H7 (cell line): ENCODE results near the gene CNFN. TPM values are rescaled to one million over a fixed set of nuclear protein-coding genes. Genes with fewer than 3 reads are reported as not detected.
A peak's percentile ranks its signal among the peaks of the same experiment; 100 is the strongest.

Experiments
- DNase-seq: peaks from one replicate; pipeline ENCODE4 v3.0.0; 2012
- H3K27me3 ChIP-seq: 2 replicates; pipeline ENCODE4 v1.6.0; 2011; ENCODE audit warnings: mild to moderate bottlenecking, low read length; ENCODE audit not compliant: control insufficient read depth, insufficient read depth
- H3K36me3 ChIP-seq: replicated peaks from 2 replicates; pipeline ENCODE4 v1.5.1; 2011; ENCODE audit warnings: low read length; ENCODE audit not compliant: control insufficient read depth, insufficient read depth
- H3K4me3 ChIP-seq: 2 replicates; pipeline ENCODE4 v1.5.1; 2011; ENCODE audit warnings: low read depth, mild to moderate bottlenecking, control low read depth, low read length, moderate library complexity; ENCODE audit not compliant: insufficient read depth
- total RNA-seq: library from RNA; depleted of rRNA; stranded (reverse); fragments of >200 nt; shearing (Covaris generic); gene quantifications from 2 replicates; pipeline ENCODE4 v1.2.3, GENCODE V29; 2014

Gene CNFN
- total RNA-seq, 1 experiment from 2014 or later, result 11.5 TPM

- H3K4me3 ChIP-seq, result no peak overlapping the region
These were observed 15.2 kb downstream of the CNFN start for GRCh38 chr19:42374826-42375376.

GRCh38 chr19:42370626-42371175 lies 19.4 kb downstream of the CNFN start:
- Histone ChIP-seq H3K27me3 (no peaks in the 10 kb centered on the region), H3K36me3 (peaks cover 8% of the 10 kb centered on the region), H3K4me3 (no peak overlapping the region)
- peak; percentile 82 for DNase-seq

More at GRCh38 chr19:42374826-42375376, 15.2 kb downstream of the CNFN start:
- DNase-seq, result no peak
- H3K36me3 ChIP-seq, result peaks cover 8% of the 10 kb centered on the region
- no peaks in the 10 kb centered on the region for H3K27me3 ChIP-seq

GRCh38 chr19:42370068-42370520 lies 20.0 kb downstream of the CNFN start:
- no peaks in the 10 kb centered on the region for H3K27me3 ChIP-seq
- H3K36me3 ChIP-seq, result peaks cover 8% of the 10 kb centered on the region
- peak; percentile 94 for DNase-seq
- H3K4me3 ChIP-seq, result no peak overlapping the region

- Histone ChIP-seq H3K27me3 (no peaks in the 10 kb centered on the region), H3K36me3 (peaks cover 5% of the 10 kb centered on the region), H3K4me3 (no peak overlapping the region)
- no peak for DNase-seq
These were observed 20.5 kb downstream of the CNFN start for GRCh38 chr19:42369433-42370067.

GRCh38 chr19:42368765-42369164 lies 21.3 kb downstream of the CNFN start:
- H3K36me3 ChIP-seq, result peaks cover 7% of the 10 kb centered on the region
- DNase-seq, result no peak
- H3K27me3 ChIP-seq, result no peaks in the 10 kb centered on the region
- H3K4me3 ChIP-seq, result no peak overlapping the region

- Histone ChIP-seq H3K4me3 (no peak overlapping the region), H3K36me3 (peaks cover 8% of the 10 kb centered on the region), H3K27me3 (no peaks in the 10 kb centered on the region)
- DNase-seq, result no peak
These were observed 21.7 kb downstream of the CNFN start for GRCh38 chr19:42368360-42368759.

- DNase-seq, result no peak
- no peaks in the 10 kb centered on the region for H3K27me3 ChIP-seq
- H3K4me3 ChIP-seq, result no peak overlapping the region
- H3K36me3 ChIP-seq, result peaks cover 8% of the 10 kb centered on the region
These were observed 22.2 kb downstream of the CNFN start for GRCh38 chr19:42367929-42368328.

GRCh38 chr19:42366673-42367072 lies 23.4 kb downstream of the CNFN start:
- Histone ChIP-seq H3K4me3 (no peak overlapping the region), H3K27me3 (no peaks in the 10 kb centered on the region), H3K36me3 (peaks cover 7% of the 10 kb centered on the region)
- no peak for DNase-seq

GRCh38 chr19:42363614-42364346 lies 26.3 kb downstream of the CNFN start:
- Histone ChIP-seq H3K27me3 (no peaks in the 10 kb centered on the region), H3K36me3 (peaks cover 5% of the 10 kb centered on the region), H3K4me3 (no peak overlapping the region)
- DNase-seq, result no peak

- peak; percentile 66 for DNase-seq
- H3K36me3 ChIP-seq, result peaks cover 5% of the 10 kb centered on the region
These were observed 27.1 kb downstream of the CNFN start for GRCh38 chr19:42362891-42363440.

GRCh38 chr19:42362342-42362741 lies 27.8 kb downstream of the CNFN start:
- Histone ChIP-seq H3K27me3 (no peaks in the 10 kb centered on the region), H3K4me3 (no peak overlapping the region), H3K36me3 (peaks cover 5% of the 10 kb centered on the region)
- peak; percentile 64 for DNase-seq

More at GRCh38 chr19:42362891-42363440, 27.1 kb downstream of the CNFN start:
- no peaks in the 10 kb centered on the region for H3K27me3 ChIP-seq
- no peak overlapping the region for H3K4me3 ChIP-seq

GRCh38 chr19:42361545-42361910 lies 28.6 kb downstream of the CNFN start:
- no peak overlapping the region for H3K4me3 ChIP-seq
- H3K36me3 ChIP-seq, result peaks cover 5% of the 10 kb centered on the region
- no peaks in the 10 kb centered on the region for H3K27me3 ChIP-seq
- DNase-seq, result no peak

- Histone ChIP-seq H3K4me3 (no peak overlapping the region), H3K36me3 (peaks cover 7% of the 10 kb centered on the region), H3K27me3 (no peaks in the 10 kb centered on the region)
- peak; percentile 95 for DNase-seq
These were observed 29.1 kb downstream of the CNFN start for GRCh38 chr19:42360787-42361544.

GRCh38 chr19:42357290-42357689 lies 32.8 kb downstream of the CNFN start:
- DNase-seq, result no peak
- H3K27me3 ChIP-seq, result no peaks in the 10 kb centered on the region
- H3K36me3 ChIP-seq, result peaks cover 3% of the 10 kb centered on the region
- H3K4me3 ChIP-seq, result no peak overlapping the region
